H1 (cell line): ENCODE data around the gene TBX5. TPM values are rescaled to one million over a fixed set of nuclear protein-coding genes. Genes with fewer than 3 reads are reported as not detected.

Source experiments
- CTCF ChIA-PET: fragments of 300-600 bp; sonication (Branson Sonifier 250); formaldehyde crosslinking; loops from one replicate; lab custom pipeline; 2021; ENCODE audit not compliant: partially characterized antibody; lab: Charles Lee
- POLR2A ChIA-PET: fragments of 300-600 bp; sonication (Branson Sonifier 250); formaldehyde crosslinking; loops from one replicate; lab custom pipeline; 2021; ENCODE audit warnings: inconsistent platforms; ENCODE audit not compliant: partially characterized antibody; lab: Charles Lee
- DNase-seq, 2 experiments: peaks; one replicate each; pipeline versions ENCODE4 v3.0.0 to v3.0.0-alpha.2; 2010 to 2022; ENCODE audit warnings: low spot score in 2 of 2, low read depth in 1 of 2, mixed read lengths in 1 of 2
- FAIRE-seq: peaks from 2 replicates; lab custom pipeline; 2011; peaks lifted over from hg19 to GRCh38; lab: Jason Lieb, UNC
- H2AFZ ChIP-seq: 2 replicates; pipeline ENCODE4 v1.8.1; 2012; ENCODE audit warnings: low read length, inconsistent platforms
- H2AK5ac ChIP-seq: 2 replicates; pipeline ENCODE4 v1.6.1; 2013; ENCODE audit warnings: low read depth, low read length
- H2BK120ac ChIP-seq: replicated peaks from 2 replicates; pipeline ENCODE3; 2013; ENCODE audit warnings: low read depth, low read length, inconsistent platforms
- H2BK12ac ChIP-seq: 2 replicates; pipeline ENCODE4 v1.6.1; 2013; ENCODE audit warnings: low read depth, low read length
- H2BK15ac ChIP-seq: 2 replicates; pipeline ENCODE4 v1.6.1; 2013; ENCODE audit warnings: low read length
- H2BK20ac ChIP-seq: 2 replicates; pipeline ENCODE4 v1.6.1; 2013; ENCODE audit warnings: low read length
- H2BK5ac ChIP-seq: 2 replicates; pipeline ENCODE4 v1.6.1; 2013; ENCODE audit warnings: low read depth, low read length
- H3K14ac ChIP-seq: 2 replicates; pipeline ENCODE4 v1.6.1; 2013; ENCODE audit warnings: inconsistent platforms; ENCODE audit not compliant: insufficient read length
- H3K18ac ChIP-seq: 2 replicates; pipeline ENCODE4 v1.6.1; 2013; ENCODE audit warnings: low read length; ENCODE audit errors: extremely low read depth
- H3K23ac ChIP-seq: 2 replicates; pipeline ENCODE4 v1.6.1; 2013; ENCODE audit warnings: inconsistent platforms; ENCODE audit not compliant: insufficient read length
- H3K23me2 ChIP-seq: 2 replicates; pipeline ENCODE4 v1.6.1; 2013; ENCODE audit warnings: low read depth, low read length
- H3K27ac ChIP-seq: 2 replicates; pipeline ENCODE4 v1.6.1; 2011; ENCODE audit warnings: low read depth, low read length, inconsistent platforms
- H3K27me3 ChIP-seq, 4 experiments: replicated peaks in 1 of 4; 1 replicate in 1 of 4; 2 replicates in 3 of 4; pipeline versions ENCODE4 v1.6.1 to v1.8.1; 2011 to 2013; ENCODE audit warnings: low read length in 3 of 4, mild to moderate bottlenecking in 3 of 4, inconsistent platforms in 2 of 4, mixed read lengths in 2 of 4, moderate library complexity in 1 of 4; ENCODE audit not compliant: control insufficient read depth in 3 of 4, insufficient read depth in 3 of 4; ENCODE audit errors: extremely low read depth in 1 of 4
- H3K36me3 ChIP-seq, 4 experiments: 2 replicates each; pipeline versions ENCODE4 v1.6.1 to v1.8.1; 2011 to 2013; ENCODE audit warnings: mild to moderate bottlenecking in 4 of 4, low read length in 3 of 4, moderate library complexity in 2 of 4, control low read depth in 1 of 4, inconsistent platforms in 1 of 4; ENCODE audit not compliant: insufficient read depth in 4 of 4, control insufficient read depth in 2 of 4
- H3K4ac ChIP-seq: replicated peaks from 2 replicates; pipeline ENCODE3; 2013; ENCODE audit warnings: low read length, low read depth, mixed read lengths, inconsistent platforms; ENCODE audit not compliant: insufficient read length
- H3K4me1 ChIP-seq, 4 experiments: replicated peaks in 1 of 4; 1 replicate in 1 of 4; 2 replicates in 3 of 4; pipeline versions ENCODE4 v1.6.1 to v1.8.1; 2011 to 2013; ENCODE audit warnings: low read length in 3 of 4, inconsistent platforms in 2 of 4, mixed read lengths in 1 of 4; ENCODE audit not compliant: insufficient read depth in 4 of 4, control insufficient read depth in 3 of 4
- H3K4me2 ChIP-seq, 2 experiments: 2 replicates each; pipeline versions ENCODE4 v1.6.1 to v1.8.1; 2011 to 2013; ENCODE audit warnings: low read depth in 2 of 2, low read length in 2 of 2, control low read depth in 1 of 2, inconsistent platforms in 1 of 2, mild to moderate bottlenecking in 1 of 2; ENCODE audit not compliant: insufficient read depth in 1 of 2
- H3K4me3 ChIP-seq, 4 experiments: fragments of 200-600, 300-600 bp in 1 of 4; sonication (generic), shearing (Covaris generic), sonication (Bioruptor Twin) in 1 of 4; 2 replicates each; pipeline versions ENCODE4 v1.5.1 to v1.8.1; 2011 to 2016; ENCODE audit warnings: low read length in 4 of 4, low read depth in 3 of 4, control low read depth in 2 of 4, inconsistent platforms in 2 of 4, mild to moderate bottlenecking in 2 of 4, mixed read lengths in 1 of 4, moderate library complexity in 1 of 4; ENCODE audit not compliant: insufficient read depth in 2 of 4; ENCODE audit errors: extremely low read depth in 1 of 4
- H3K56ac ChIP-seq: replicated peaks from 2 replicates; pipeline ENCODE3; 2013; ENCODE audit warnings: low read depth, mild to moderate bottlenecking, mixed read lengths, low read length, inconsistent platforms; ENCODE audit not compliant: insufficient read length
- H3K79me1 ChIP-seq: 2 replicates; pipeline ENCODE4 v1.6.1; 2013; ENCODE audit warnings: low read depth, low read length, control low read depth
- H3K79me2 ChIP-seq, 2 experiments: 2 replicates each; pipeline versions ENCODE4 v1.6.1 to v1.8.1; 2012 to 2013; ENCODE audit warnings: low read length in 2 of 2, mild to moderate bottlenecking in 2 of 2, inconsistent platforms in 1 of 2; ENCODE audit not compliant: insufficient read depth in 2 of 2, control insufficient read depth in 1 of 2
- H3K9ac ChIP-seq, 4 experiments: replicated peaks in 1 of 4; 1 replicate in 1 of 4; 2 replicates in 3 of 4; pipeline versions ENCODE4 v1.6.1 to v1.8.1; 2011 to 2013; ENCODE audit warnings: low read depth in 3 of 4, low read length in 3 of 4, control low read depth in 2 of 4, mild to moderate bottlenecking in 2 of 4, moderate library complexity in 2 of 4, inconsistent platforms in 1 of 4; ENCODE audit errors: extremely low read depth in 1 of 4
- H3K9me3 ChIP-seq, 2 experiments: 2 replicates each; pipeline versions ENCODE4 v1.6.1 to v1.8.1; 2012 to 2013; ENCODE audit warnings: mild to moderate bottlenecking in 2 of 2, moderate library complexity in 2 of 2, control low read depth in 1 of 2, inconsistent platforms in 1 of 2, low read depth in 1 of 2, low read length in 1 of 2, mixed read lengths in 1 of 2; ENCODE audit not compliant: insufficient read depth in 2 of 2
- H4K20me1 ChIP-seq, 2 experiments: replicated peaks in 1 of 2; 2 replicates each; pipeline versions ENCODE3 to v1.8.1; 2011 to 2013; ENCODE audit warnings: inconsistent platforms in 2 of 2, low read length in 2 of 2, mild to moderate bottlenecking in 1 of 2; ENCODE audit not compliant: insufficient read depth in 2 of 2, control insufficient read depth in 1 of 2
- H4K5ac ChIP-seq: 2 replicates; pipeline ENCODE4 v1.6.1; 2013; ENCODE audit warnings: low read length, low read depth, mixed read lengths, inconsistent platforms; ENCODE audit not compliant: insufficient read length
- H4K8ac ChIP-seq: 2 replicates; pipeline ENCODE4 v1.8.0; 2013; ENCODE audit warnings: mild to moderate bottlenecking, moderate library complexity, low read length, inconsistent platforms; ENCODE audit not compliant: insufficient read depth; ENCODE audit errors: extremely low read depth
- H4K91ac ChIP-seq: replicated peaks from 2 replicates; pipeline ENCODE3; 2013; ENCODE audit warnings: low read length, mixed read lengths, inconsistent platforms; ENCODE audit not compliant: insufficient read length
- ASH2L ChIP-seq: fragments of 200-600, 300-600 bp; sonication (generic); IDR thresholded peaks from one replicate; pipeline ENCODE4 v1.7.1; 2017; ENCODE audit warnings: low read length
- EGR1 ChIP-seq: IDR thresholded peaks from 2 replicates; pipeline ENCODE4 v1.6.1; 2011; ENCODE audit warnings: low read depth, low read length, borderline replicate concordance
- EZH2 ChIP-seq: fragments of 200-600 bp; sonication (generic); IDR thresholded peaks from 2 replicates; pipeline ENCODE4 v1.7.1; 2012; ENCODE audit warnings: low read depth, mild to moderate bottlenecking, moderate library complexity, low read length, inconsistent platforms; ENCODE audit not compliant: severe bottlenecking
- HDAC2 ChIP-seq, 2 experiments: fragments of 300-600 bp in 1 of 2; sonication (generic) in 1 of 2; IDR thresholded peaks; 2 replicates each; pipeline ENCODE4 v1.6.1; 2011 to 2012; ENCODE audit warnings: low read depth in 2 of 2, low read length in 2 of 2, mild to moderate bottlenecking in 2 of 2, moderate library complexity in 2 of 2, borderline replicate concordance in 1 of 2, inconsistent platforms in 1 of 2
- HDAC6 ChIP-seq: IDR thresholded peaks from one replicate; pipeline ENCODE4 v1.7.1; 2012; ENCODE audit warnings: low read depth, mild to moderate bottlenecking, inconsistent platforms, low read length, moderate library complexity
- JUND ChIP-seq: IDR thresholded peaks from 2 replicates; pipeline ENCODE4 v1.6.1; 2011; ENCODE audit warnings: mild to moderate bottlenecking, improper control_type of control experiment, low read length
- KDM5A ChIP-seq: fragments of 200-600 bp; IDR thresholded peaks from 2 replicates; pipeline ENCODE4 v1.7.1; 2012; ENCODE audit warnings: mild to moderate bottlenecking, low read length, inconsistent platforms, mixed read lengths
- MAFK ChIP-seq: IDR thresholded peaks from 2 replicates; pipeline ENCODE4 v1.6.1; 2012; ENCODE audit warnings: low read depth, mild to moderate bottlenecking, improper control_type of control experiment, low read length
- RBBP5 ChIP-seq: IDR thresholded peaks from 2 replicates; pipeline ENCODE4 v1.7.1; 2012; ENCODE audit warnings: low read depth, mild to moderate bottlenecking, inconsistent platforms, low read length, moderate library complexity, borderline replicate concordance
- SP1 ChIP-seq: IDR thresholded peaks from 2 replicates; pipeline ENCODE4 v1.6.1; 2011; ENCODE audit warnings: low read depth, low read length
- SUZ12 ChIP-seq: fragments of 200-600 bp; sonication (generic); IDR thresholded peaks from 2 replicates; pipeline ENCODE4 v1.6.1; 2012; ENCODE audit warnings: mild to moderate bottlenecking, inconsistent platforms, low read length, moderate library complexity, mixed read lengths
- TEAD4 ChIP-seq: IDR thresholded peaks from 2 replicates; pipeline ENCODE4 v1.6.1; 2012; ENCODE audit warnings: low read depth, low read length, inconsistent platforms, mixed read lengths
- ZNF274 ChIP-seq: IDR thresholded peaks from 2 replicates; pipeline ENCODE4 v1.7.0; 2012; ENCODE audit warnings: low read length, borderline replicate concordance; ENCODE audit errors: extremely low read depth
- WGBS, 2 experiments: shearing (Covaris generic) in 1 of 2; methylation state at CpG; one replicate each; pipeline versions ENCODE4 v1.1.6 to v1.1.7; 2013 to 2015; ENCODE audit warnings: low lambda C conversion rate in 2 of 2, mixed read lengths in 2 of 2, inconsistent platforms in 1 of 2, low coverage in 1 of 2, missing lambda C conversion rate in 1 of 2; ENCODE audit not compliant: insufficient replicate concordance in 2 of 2, insufficient coverage in 1 of 2, insufficient read length in 1 of 2; ENCODE audit errors: extremely low coverage in 1 of 2, missing lambda C conversion rate in 1 of 2; 5-methylcytosine and 5-hydroxymethylcytosine counted together
- polyA plus RNA-seq, 7 experiments: library from polyadenylated mRNA; depleted of rRNA in 3 of 7; stranded (reverse) in 5 of 7; unstranded in 2 of 7; fragments of >200 nt in 5 of 7; fragments of 200-250 nt in 2 of 7; gene quantifications; 1 replicate in 5 of 7; 2 replicates in 1 of 7; 4 replicates in 1 of 7; pipeline versions ENCODE4 v1.2.1 to v1.2.3, GENCODE V29; 2011 to 2013; ENCODE audit warnings: missing spikeins in 2 of 7, mixed read lengths in 2 of 7
- total RNA-seq: library from RNA; stranded (reverse); fragmentation: NEBNext Ultra II Directional; extraction: Animal tissue kit (Norgen Biotek cat#: 25700); gene quantifications from 2 replicates; pipeline ENCODE4 v1.2.1, GENCODE V29; 2021

Gene TBX5
- total and polyA plus RNA-seq, 2 of the 8 experiments (the other 6 are each of a cell fraction or from before 2014, with no cell fraction given) = 0.05 TPM; not detected in 1

DNA sequence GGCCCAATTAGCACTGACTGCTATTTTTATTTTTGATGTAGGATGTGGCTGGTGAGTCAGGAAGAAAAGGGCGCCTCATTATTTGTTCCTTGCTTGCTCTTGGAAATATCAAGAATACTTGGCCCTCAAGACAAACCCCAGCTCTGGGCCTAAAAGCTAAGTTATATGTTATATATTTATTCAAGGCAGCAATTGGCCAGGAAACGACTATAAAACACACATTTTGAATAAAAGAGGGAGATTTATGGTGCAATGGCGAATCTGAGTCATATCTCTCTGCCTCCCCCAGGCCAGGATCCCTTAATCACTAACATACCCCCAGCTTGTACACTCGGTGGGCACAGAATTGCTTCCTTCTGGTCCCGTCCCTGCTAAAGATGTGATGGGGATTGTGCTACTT, 63.3 kb downstream of the TBX5 start:
- Histone ChIP-seq H3K4me1 (peaks cover 0 to 4% (median 0%) of the 10 kb centered on the region in 4 experiments; a peak in 1 of 7 replicates), H3K4me3 (no peak overlapping the region), H3K56ac (no peak overlapping the region), H3K4me2 (no peak overlapping the region), H2BK20ac (no peak overlapping the region), H3K79me1 (no peaks in the 10 kb centered on the region), H4K5ac (no peak overlapping the region), H3K23ac (no peak overlapping the region), H3K36me3 (no peaks in the 10 kb centered on the region), H2BK5ac (no peak overlapping the region), H2BK15ac (no peak overlapping the region), H3K27me3 (no peaks in the 10 kb centered on the region), H2AFZ (no peak overlapping the region), H3K27ac (no peak overlapping the region), H2BK12ac (no peak overlapping the region), H3K18ac (no peak overlapping the region), H4K8ac (no peak overlapping the region), H2BK120ac (no peak overlapping the region), H3K23me2 (no peaks in the 10 kb centered on the region), H3K14ac (no peak overlapping the region), H4K91ac (no peak overlapping the region), H2AK5ac (no peak overlapping the region), H3K79me2 (no peaks in the 10 kb centered on the region), H3K9me3 (no peaks in the 10 kb centered on the region; a peak in 1 of 4 replicates), H3K4ac (no peak overlapping the region), H3K9ac (no peak overlapping the region), H4K20me1 (no peaks in the 10 kb centered on the region)
- WGBS, 2 experiments = 89% methylated on average over 5 of the region's 5 CpGs; no CpG with 5 or more reads in 1 of the 2 experiments
- ChIA-PET CTCF (interaction anchor here (0.6 to 6.7 kb wide), 7 partner anchors 13 to 176 kb away, joined by 3 to 31 read pairs (median 3); no protein-coding TSS in a partner anchor), POLR2A (interaction anchor here (0.8 kb wide), 1 partner anchor 48 kb away, joined by 3 read pairs; no protein-coding TSS in a partner anchor)
- FAIRE-seq (no peak), DNase-seq (no peak)
- TF ChIP-seq MAFK (no peak), JUND (no peak), TEAD4 (no peak), SUZ12 (no peak), EGR1 (no peak), HDAC2 (IDR thresholded peaks at IDR 0.05; ENCODE audit: borderline replicate concordance in 1 of 2, low read depth in 2 of 2, low read length in 2 of 2) (no peak), EZH2 (no peak), ZNF274 (no peak), ASH2L (no peak), SP1 (no peak), KDM5A (no peak), RBBP5 (no peak), HDAC6 (no peak)
